LNCAP (cell line): ENCODE results near the gene CREM.

Experiments used
- CTCF ChIP-seq: fragments of 450-650 bp; IDR thresholded peaks from 2 replicates; pipeline ENCODE4 v1.5.1; 2017; ENCODE audit warnings: mild to moderate bottlenecking

CREM gene

DNA sequence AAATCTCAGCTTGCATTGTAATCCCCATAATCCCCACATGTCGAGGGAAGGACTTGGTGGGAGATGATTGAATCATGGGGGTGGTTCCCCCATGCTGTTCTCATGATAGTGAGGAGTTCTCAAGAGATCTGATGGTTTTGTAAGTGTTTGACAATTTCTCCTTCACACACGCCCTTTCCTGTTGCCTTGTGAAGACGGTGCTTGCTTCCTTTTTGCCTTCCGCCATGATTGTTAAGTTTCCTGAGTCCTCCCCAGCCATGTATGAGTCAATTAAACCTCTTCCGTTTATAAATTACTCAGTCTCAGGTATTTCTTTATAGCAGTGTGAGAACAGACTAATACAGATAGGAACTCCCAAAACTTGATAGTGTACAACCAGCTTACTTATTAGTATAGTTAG, 98.6 kb downstream of the CREM start:
- no peak for TF ChIP-seq CTCF

DNA sequence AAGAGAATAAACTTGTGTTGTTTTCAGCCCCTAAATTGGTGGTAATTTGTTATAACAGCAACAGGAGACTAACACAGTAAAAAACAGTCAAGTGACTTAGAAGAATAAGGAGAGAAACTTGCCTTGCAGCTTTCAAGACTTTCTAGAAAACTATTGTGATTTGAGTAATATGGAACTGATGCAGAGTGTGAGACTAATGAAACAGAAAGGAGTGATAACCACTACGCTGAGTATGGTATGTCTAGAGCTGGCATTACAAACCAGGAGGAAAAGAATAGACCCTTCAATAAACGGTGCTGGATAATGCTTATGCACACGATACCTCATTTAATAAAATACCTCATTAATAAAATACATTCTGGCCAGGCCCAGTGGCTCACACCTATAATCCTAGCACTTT, 99.9 kb downstream of the CREM start:
- no peak for TF ChIP-seq CTCF

GRCh38 chr10:35228058-35228457, 101.4 kb downstream of the CREM start:
- no peak for TF ChIP-seq CTCF

DNA sequence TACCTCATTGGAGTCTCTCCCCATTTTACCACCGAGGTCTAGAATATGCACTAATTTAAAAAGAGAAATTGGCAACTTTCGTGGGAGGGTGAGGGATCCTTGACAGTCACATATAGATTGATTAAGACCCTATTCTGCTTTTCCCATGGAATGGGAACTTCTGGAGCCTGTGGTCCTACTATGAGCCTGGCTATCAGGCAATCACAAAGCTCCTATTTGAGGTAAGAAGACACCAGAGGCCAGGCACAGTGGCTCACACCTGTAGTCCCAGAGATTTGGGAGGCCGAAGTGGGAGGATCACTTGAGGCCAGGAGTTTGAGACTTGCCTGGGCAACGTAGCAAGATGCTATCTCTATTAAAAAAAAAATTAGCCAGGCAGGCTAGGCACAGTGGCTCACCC, 105.0 kb downstream of the CREM start:
- TF ChIP-seq CTCF, result no peak

DNA sequence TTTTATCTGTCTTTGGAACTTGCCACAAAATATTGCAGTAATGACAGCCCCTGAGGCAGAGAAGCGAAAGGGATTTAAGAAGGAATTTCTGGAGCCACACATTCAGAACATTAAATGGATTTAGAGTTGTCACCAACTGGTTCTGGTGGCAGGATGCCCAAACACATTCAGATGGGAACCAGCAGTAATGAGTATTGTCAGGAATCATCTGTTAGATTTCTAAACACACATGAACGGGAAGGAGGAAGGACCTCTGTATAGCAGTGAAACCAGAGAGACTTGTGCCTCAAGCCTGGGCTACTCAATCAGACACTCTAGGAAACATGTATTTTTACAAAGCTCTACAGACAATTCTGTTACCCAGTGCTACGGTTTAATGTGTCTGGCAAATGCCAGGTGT, 105.9 kb downstream of the CREM start:
- no peak for TF ChIP-seq CTCF

GRCh38 chr10:35234073-35234472, 107.4 kb downstream of the CREM start:
- TF ChIP-seq CTCF, result no peak

- TF ChIP-seq CTCF, result peak; percentile 55
These were observed 110.1 kb downstream of the CREM start for GRCh38 chr10:35236739-35237138.

- TF ChIP-seq CTCF, result no peak
These were observed 111.3 kb downstream of the CREM start for GRCh38 chr10:35237766-35238512.
